Cardiac muscle cell (in vitro differentiated cells and primary cell): ENCODE results near the gene CMIP. TPM values are rescaled to one million over a fixed set of nuclear protein-coding genes. Genes with fewer than 3 reads are reported as not detected.

Experiments
- DNase-seq, 2 donors: peaks; one replicate each; pipeline versions ENCODE4 v3.0.0 to v3.0.0-alpha.2; 2010 to 2017; ENCODE audit warnings: low read depth in 1 of 2, low spot score in 1 of 2
- H3K27ac ChIP-seq: fragments of 200-600 bp; sonication (generic); 2 replicates; pipeline ENCODE4 v1.5.1; 2016
- H3K27me3 ChIP-seq: fragments of 200-600 bp; sonication (generic); 2 replicates; pipeline ENCODE4 v1.6.0; 2016; ENCODE audit warnings: control low read depth
- H3K36me3 ChIP-seq: fragments of 200-600 bp; sonication (generic); 2 replicates; pipeline ENCODE4 v1.5.1; 2016; ENCODE audit warnings: control low read depth
- H3K4me1 ChIP-seq: fragments of 200-600 bp; sonication (generic); 2 replicates; pipeline ENCODE4 v1.8.1; 2017; ENCODE audit warnings: low read depth, mild to moderate bottlenecking, mixed run types
- H3K4me3 ChIP-seq: fragments of 200-600 bp; sonication (generic); 2 replicates; pipeline ENCODE4 v1.5.1; 2016; ENCODE audit warnings: mild to moderate bottlenecking
- H3K9me3 ChIP-seq: fragments of 200-600 bp; sonication (generic); 2 replicates; pipeline ENCODE4 v1.5.1; 2017; ENCODE audit warnings: low read depth, mild to moderate bottlenecking, control low read depth
- CTCF ChIP-seq: IDR thresholded peaks from 2 replicates; pipeline ENCODE4 v1.5.1; 2012; ENCODE audit warnings: low read depth, mild to moderate bottlenecking, low read length
- polyA plus RNA-seq: library from polyadenylated mRNA; unstranded; fragments of >200 nt; fragmentation: Nextera tagmentation; extraction: Ambion mirVana; gene quantifications from 2 replicates; pipeline ENCODE4 v1.2.1, GENCODE V29; 2016
- total RNA-seq: library from RNA; depleted of rRNA; stranded (reverse); fragments of >200 nt; gene quantifications from 2 replicates; pipeline ENCODE4 v1.2.3, GENCODE V29; 2016

Gene CMIP
- total and polyA plus RNA-seq, 2 experiments from 2014 or later = 1.8 to 22.2 TPM

- no peak overlapping the region for H3K4me3 ChIP-seq
- peak; percentile 65 to 66 for DNase-seq
- H3K27ac ChIP-seq = no peak overlapping the region
- peaks cover 5% of the 10 kb centered on the region for H3K36me3 ChIP-seq
- H3K27me3 ChIP-seq = no peaks in the 10 kb centered on the region
- TF ChIP-seq CTCF = peak; percentile 68
- H3K9me3 ChIP-seq = no peaks in the 10 kb centered on the region
- H3K4me1 ChIP-seq = peaks cover 8% of the 10 kb centered on the region
Measured at GRCh38 chr16:81696961-81697615, 252.5 kb downstream of the CMIP start.

GRCh38 chr16:81697616-81698309 is 253.2 kb downstream of the CMIP start:
- Histone ChIP-seq H3K27ac (no peak overlapping the region), H3K4me3 (no peak overlapping the region), H3K36me3 (peaks cover 5% of the 10 kb centered on the region), H3K9me3 (no peaks in the 10 kb centered on the region), H3K27me3 (no peaks in the 10 kb centered on the region), H3K4me1 (peaks cover 8% of the 10 kb centered on the region)
- DNase-seq = no peak
- no peak for TF ChIP-seq CTCF

- H3K4me1 ChIP-seq = peaks cover 8% of the 10 kb centered on the region
- no peak overlapping the region for H3K27ac ChIP-seq
- TF ChIP-seq CTCF = no peak
- H3K36me3 ChIP-seq = peaks cover 9% of the 10 kb centered on the region
- no peak overlapping the region for H3K4me3 ChIP-seq
- no peaks in the 10 kb centered on the region for H3K27me3 ChIP-seq
- H3K9me3 ChIP-seq = no peaks in the 10 kb centered on the region
- DNase-seq = no peak
Measured at GRCh38 chr16:81698310-81698641, 253.7 kb downstream of the CMIP start.

- DNase-seq = no peak
- Histone ChIP-seq H3K4me1 (peaks cover 8% of the 10 kb centered on the region), H3K36me3 (peaks cover 7% of the 10 kb centered on the region), H3K9me3 (no peaks in the 10 kb centered on the region), H3K4me3 (no peak overlapping the region), H3K27me3 (no peaks in the 10 kb centered on the region), H3K27ac (no peak overlapping the region)
- no peak for TF ChIP-seq CTCF
Measured at GRCh38 chr16:81699596-81699995, 255.0 kb downstream of the CMIP start.

- Histone ChIP-seq H3K36me3 (peaks cover 7% of the 10 kb centered on the region), H3K27me3 (no peaks in the 10 kb centered on the region), H3K4me1 (peaks cover 8% of the 10 kb centered on the region), H3K27ac (no peak overlapping the region), H3K9me3 (no peaks in the 10 kb centered on the region), H3K4me3 (no peak overlapping the region)
- DNase-seq = no peak
- no peak for TF ChIP-seq CTCF
Measured at GRCh38 chr16:81700071-81700779, 255.6 kb downstream of the CMIP start.
